Activated CD8-positive, alpha-beta T cell treated with anti-CD3 and anti-CD28 coated beads for 36 hours (primary cell): ENCODE data around the gene PLXNA3. TPM values are rescaled to one million over a fixed set of nuclear protein-coding genes. Genes with fewer than 3 reads are reported as not detected.

ENCODE experiments used
- ATAC-seq: fragments of 200-7000 bp; cut with Tn5 transposase; one replicate; pipeline ENCODE4 v1.10.0; 2021; ENCODE audit warnings: mild to moderate bottlenecking, moderate library complexity
- CTCF ChIA-PET: fragments of 350-600 bp; sonication (Branson Sonifier 250); formaldehyde crosslinking; loops from one replicate; lab custom pipeline; 2021; ENCODE audit warnings: antibody characterized with exemption; lab: Charles Lee
- POLR2A ChIA-PET: fragments of 350-600 bp; sonication (Branson Sonifier 250); formaldehyde crosslinking; loops from one replicate; lab custom pipeline; 2021; ENCODE audit warnings: antibody characterized with exemption; lab: Charles Lee
- DNase-seq: peaks from one replicate; pipeline ENCODE4 v3.0.0-alpha.2; 2020
- H3K27ac Mint-ChIP-seq: one replicate; pipeline ENCODE4 v1.8.0; 2021; ENCODE audit warnings: mild to moderate bottlenecking, mixed read lengths
- H3K27me3 Mint-ChIP-seq: one replicate; pipeline ENCODE4 v1.8.0; 2021; ENCODE audit warnings: mixed read lengths
- H3K36me3 Mint-ChIP-seq: one replicate; pipeline ENCODE4 v1.8.0; 2021; ENCODE audit warnings: low read depth, mixed read lengths
- H3K4me1 Mint-ChIP-seq: one replicate; pipeline ENCODE4 v1.8.0; 2021; ENCODE audit warnings: low read depth, mixed read lengths
- H3K4me3 Mint-ChIP-seq: one replicate; pipeline ENCODE4 v1.8.0; 2021; ENCODE audit warnings: mild to moderate bottlenecking, moderate library complexity, mixed read lengths
- H3K9me3 Mint-ChIP-seq: one replicate; pipeline ENCODE4 v1.8.0; 2021; ENCODE audit warnings: mixed read lengths
- intact Hi-C: fragments of 100-400 bp; cut with micrococcal nuclease; formaldehyde crosslinking; loops from one replicate; pipeline ENCODE4 v1.10.0; 2022
- total RNA-seq, 2 experiments: library from RNA; stranded (reverse); gene quantifications; one replicate each; pipeline ENCODE4 v1.2.3, GENCODE V29; 2021
- TF ChIP-seq, protein P1 (sequence below): fragments of 200-600 bp; IDR thresholded peaks from one replicate; pipeline ENCODE4 v1.8.0; 2022; ENCODE audit warnings: antibody characterized with exemption, mild to moderate bottlenecking

Gene PLXNA3
- total RNA-seq, 2 experiments from 2014 or later, result 36.5 to 40.5 TPM

DNA sequence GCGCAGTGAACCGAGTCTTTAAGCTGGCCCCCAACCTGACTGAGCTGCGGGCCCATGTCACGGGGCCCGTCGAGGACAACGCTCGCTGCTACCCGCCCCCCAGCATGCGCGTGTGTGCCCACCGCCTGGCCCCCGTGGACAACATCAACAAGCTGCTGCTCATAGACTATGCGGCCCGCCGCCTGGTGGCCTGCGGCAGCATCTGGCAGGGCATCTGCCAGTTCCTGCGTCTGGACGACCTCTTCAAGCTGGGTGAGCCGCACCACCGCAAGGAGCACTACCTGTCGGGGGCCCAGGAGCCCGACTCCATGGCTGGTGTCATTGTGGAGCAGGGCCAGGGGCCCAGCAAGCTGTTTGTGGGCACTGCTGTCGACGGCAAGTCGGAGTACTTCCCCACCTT, 2.2 kb downstream of the PLXNA3 start:
- TF ChIP-seq, protein P1, sequence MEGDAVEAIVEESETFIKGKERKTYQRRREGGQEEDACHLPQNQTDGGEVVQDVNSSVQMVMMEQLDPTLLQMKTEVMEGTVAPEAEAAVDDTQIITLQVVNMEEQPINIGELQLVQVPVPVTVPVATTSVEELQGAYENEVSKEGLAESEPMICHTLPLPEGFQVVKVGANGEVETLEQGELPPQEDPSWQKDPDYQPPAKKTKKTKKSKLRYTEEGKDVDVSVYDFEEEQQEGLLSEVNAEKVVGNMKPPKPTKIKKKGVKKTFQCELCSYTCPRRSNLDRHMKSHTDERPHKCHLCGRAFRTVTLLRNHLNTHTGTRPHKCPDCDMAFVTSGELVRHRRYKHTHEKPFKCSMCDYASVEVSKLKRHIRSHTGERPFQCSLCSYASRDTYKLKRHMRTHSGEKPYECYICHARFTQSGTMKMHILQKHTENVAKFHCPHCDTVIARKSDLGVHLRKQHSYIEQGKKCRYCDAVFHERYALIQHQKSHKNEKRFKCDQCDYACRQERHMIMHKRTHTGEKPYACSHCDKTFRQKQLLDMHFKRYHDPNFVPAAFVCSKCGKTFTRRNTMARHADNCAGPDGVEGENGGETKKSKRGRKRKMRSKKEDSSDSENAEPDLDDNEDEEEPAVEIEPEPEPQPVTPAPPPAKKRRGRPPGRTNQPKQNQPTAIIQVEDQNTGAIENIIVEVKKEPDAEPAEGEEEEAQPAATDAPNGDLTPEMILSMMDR, result no peak
- POLR2A ChIA-PET, result interaction anchor here (1.1 to 1.2 kb wide), 2 partner anchors 15 to 26 kb away, joined by 3 read pairs; partner anchors contain the start of gene UBL4A
- Mint-ChIP-seq H3K4me1 (peaks cover 6% of the 10 kb centered on the region), H3K9me3 (no peaks in the 10 kb centered on the region), H3K36me3 (peaks cover 4% of the 10 kb centered on the region), H3K27me3 (no peaks in the 10 kb centered on the region), H3K27ac (no peak overlapping the region), H3K4me3 (peak overlapping the region; percentile 79)
- DNase-seq, result no peak
- intact Hi-C loops, result no loop called here
- ATAC-seq, result no peak
- CTCF ChIA-PET, result no interaction called here

GRCh38 chrX:154462396-154462795, 4.3 kb downstream of the PLXNA3 start:
- ATAC-seq (no peak), DNase-seq (no peak)
- ChIA-PET POLR2A (no interaction called here), CTCF (interaction anchor here (1.0 to 1.4 kb wide), 2 partner anchors 13 to 73 kb away, joined by 3 read pairs; no protein-coding TSS in a partner anchor)
- H3K27me3 Mint-ChIP-seq, result no peaks in the 10 kb centered on the region
- peaks cover 4% of the 10 kb centered on the region for H3K4me1 Mint-ChIP-seq
- TF ChIP-seq, protein P1, result no peak
- no peak overlapping the region for H3K27ac Mint-ChIP-seq
- no peak overlapping the region for H3K4me3 Mint-ChIP-seq
- H3K9me3 Mint-ChIP-seq, result no peaks in the 10 kb centered on the region
- H3K36me3 Mint-ChIP-seq, result peaks cover 4% of the 10 kb centered on the region
- intact Hi-C loops, result no loop called here

DNA sequence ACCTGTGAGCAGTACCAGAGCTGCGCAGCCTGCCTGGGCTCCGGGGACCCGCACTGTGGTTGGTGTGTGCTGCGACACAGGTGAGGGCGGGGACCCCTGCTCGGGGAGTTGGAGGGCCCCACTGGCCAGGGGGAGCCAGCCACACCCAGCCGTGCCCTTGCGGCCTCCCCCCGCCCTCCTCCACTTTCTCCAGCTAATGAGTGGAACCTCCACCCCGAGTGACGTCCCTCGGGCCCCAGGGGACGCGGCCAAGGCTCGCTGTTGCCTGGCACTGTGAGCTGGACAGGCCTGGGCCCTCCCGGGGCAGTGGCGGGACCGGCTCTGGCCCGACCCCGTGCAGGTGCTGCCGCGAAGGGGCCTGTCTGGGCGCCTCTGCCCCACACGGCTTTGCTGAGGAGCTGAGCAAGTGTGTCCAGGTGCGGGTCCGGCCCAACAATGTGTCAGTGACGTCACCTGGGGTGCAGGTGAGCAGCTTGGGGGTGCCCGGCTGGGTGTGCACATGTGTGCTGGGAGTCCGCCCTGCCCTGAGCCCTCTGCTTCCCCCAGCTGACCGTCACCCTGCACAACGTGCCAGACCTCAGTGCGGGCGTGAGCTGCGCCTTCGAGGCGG, 5.6 kb downstream of the PLXNA3 start:
- H3K9me3 Mint-ChIP-seq, result no peaks in the 10 kb centered on the region
- TF ChIP-seq, protein P1, result no peak
- CTCF ChIA-PET, result interaction anchor here (1.4 kb wide), 1 partner anchor 72 kb away, joined by 3 read pairs; no protein-coding TSS in a partner anchor
- no peak for ATAC-seq
- peaks cover 3% of the 10 kb centered on the region for H3K4me1 Mint-ChIP-seq
- H3K4me3 Mint-ChIP-seq, result no peak overlapping the region
- peaks cover 4% of the 10 kb centered on the region for H3K36me3 Mint-ChIP-seq
- no peaks in the 10 kb centered on the region for H3K27me3 Mint-ChIP-seq
- no peak overlapping the region for H3K27ac Mint-ChIP-seq
- POLR2A ChIA-PET, result interaction anchor here (2.7 kb wide), 1 partner anchor 64 kb away, joined by 9 read pairs; no protein-coding TSS in a partner anchor
- intact Hi-C loops, result no loop called here
- no peak for DNase-seq

DNA sequence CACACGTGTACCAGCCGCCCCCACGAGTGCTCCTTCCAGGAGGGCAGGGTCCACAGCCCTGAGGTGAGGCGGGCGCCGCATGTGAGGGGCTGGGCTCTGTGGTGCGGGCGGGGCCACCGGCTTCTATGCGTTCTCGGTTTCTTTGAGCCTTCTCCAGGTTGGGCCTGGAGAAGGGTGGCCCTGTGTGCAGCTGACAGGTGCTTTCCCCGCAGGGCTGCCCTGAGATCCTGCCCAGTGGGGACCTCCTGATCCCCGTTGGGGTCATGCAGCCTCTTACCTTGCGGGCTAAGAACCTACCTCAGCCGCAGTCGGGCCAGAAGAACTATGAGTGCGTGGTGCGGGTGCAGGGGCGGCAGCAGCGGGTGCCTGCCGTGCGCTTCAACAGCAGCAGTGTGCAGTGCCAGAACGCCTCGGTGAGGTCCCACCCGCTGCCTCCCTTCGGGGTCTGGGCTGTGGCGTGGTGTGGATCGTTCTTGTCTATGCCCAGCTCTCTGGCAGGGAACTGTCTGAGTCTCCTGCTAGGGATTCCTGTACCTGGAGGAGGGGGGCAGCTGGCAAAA, 6.8 kb downstream of the PLXNA3 start:
- no peak for ATAC-seq
- Mint-ChIP-seq H3K27ac (no peak overlapping the region), H3K9me3 (no peaks in the 10 kb centered on the region), H3K4me3 (no peak overlapping the region), H3K4me1 (peaks cover 3% of the 10 kb centered on the region), H3K36me3 (peaks cover 2% of the 10 kb centered on the region), H3K27me3 (no peaks in the 10 kb centered on the region)
- no peak for DNase-seq
- intact Hi-C loops, result no loop called here
- ChIA-PET POLR2A (interaction anchor here (1.3 to 2.7 kb wide), 2 partner anchors 12 to 65 kb away, joined by 3 to 9 read pairs; no protein-coding TSS in a partner anchor), CTCF (no interaction called here)
- TF ChIP-seq, protein P1, result no peak

DNA sequence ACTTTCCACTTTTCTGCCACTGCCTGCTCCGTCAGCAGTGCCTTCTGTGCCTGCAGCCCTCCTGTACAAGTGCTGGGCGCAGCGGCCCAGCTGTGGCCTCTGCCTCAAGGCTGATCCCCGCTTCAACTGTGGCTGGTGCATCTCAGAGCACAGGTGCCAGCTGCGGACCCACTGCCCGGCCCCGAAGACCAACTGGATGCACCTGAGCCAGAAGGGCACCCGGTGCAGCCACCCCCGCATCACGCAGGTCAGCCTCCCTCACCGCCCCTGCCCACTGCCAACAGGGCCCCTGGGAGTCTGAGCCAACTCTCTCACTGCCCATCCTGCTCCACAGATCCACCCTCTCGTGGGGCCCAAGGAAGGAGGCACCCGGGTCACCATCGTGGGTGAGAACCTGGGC, 7.5 kb downstream of the PLXNA3 start:
- Mint-ChIP-seq H3K27ac (no peak overlapping the region), H3K27me3 (no peaks in the 10 kb centered on the region), H3K4me3 (no peak overlapping the region), H3K36me3 (peaks cover 2% of the 10 kb centered on the region), H3K4me1 (peaks cover 3% of the 10 kb centered on the region), H3K9me3 (no peaks in the 10 kb centered on the region)
- intact Hi-C loops, result no loop called here
- DNase-seq (no peak), ATAC-seq (no peak)
- ChIA-PET CTCF (no interaction called here), POLR2A (interaction anchor here (1.3 to 2.7 kb wide), 2 partner anchors 11 to 66 kb away, joined by 3 to 9 read pairs; no protein-coding TSS in a partner anchor)
- TF ChIP-seq, protein P1, result no peak
